Neuronal stem cell (in vitro differentiated cells): Measurements from ENCODE around the gene RNF214.

Experiments used
- DNase-seq: peaks from one replicate; pipeline ENCODE4 v3.0.0-alpha.2; 2013; ENCODE audit warnings: low spot score
- H2AFZ ChIP-seq: one replicate; pipeline ENCODE4 v1.6.1; 2013; ENCODE audit warnings: mild to moderate bottlenecking, low read length, inconsistent platforms
- H2AK5ac ChIP-seq: 2 replicates; pipeline ENCODE4 v1.6.1; 2013; ENCODE audit warnings: low read depth, mild to moderate bottlenecking, inconsistent platforms, low read length, moderate library complexity, mixed read lengths
- H2BK120ac ChIP-seq: 2 replicates; pipeline ENCODE4 v1.6.1; 2013; ENCODE audit warnings: low read depth, mild to moderate bottlenecking, inconsistent platforms, low read length, moderate library complexity, mixed read lengths
- H2BK12ac ChIP-seq: one replicate; pipeline ENCODE4 v1.6.1; 2013; ENCODE audit warnings: low read length, inconsistent platforms
- H2BK15ac ChIP-seq: 2 replicates; pipeline ENCODE4 v1.6.1; 2013; ENCODE audit warnings: mild to moderate bottlenecking, low read length, inconsistent platforms, mixed read lengths
- H2BK5ac ChIP-seq: one replicate; pipeline ENCODE4 v1.6.1; 2013; ENCODE audit warnings: inconsistent platforms, mild to moderate bottlenecking, low read length, moderate library complexity
- H3K14ac ChIP-seq: one replicate; pipeline ENCODE4 v1.6.1; 2013; ENCODE audit warnings: low read length, inconsistent platforms
- H3K18ac ChIP-seq: 2 replicates; pipeline ENCODE4 v1.6.1; 2013; ENCODE audit warnings: low read length, inconsistent platforms
- H3K23ac ChIP-seq: 2 replicates; pipeline ENCODE4 v1.6.1; 2013; ENCODE audit warnings: low read depth, mild to moderate bottlenecking, mixed read lengths, low read length, inconsistent platforms; ENCODE audit not compliant: poor library complexity
- H3K27ac ChIP-seq: replicated peaks from 3 replicates; pipeline ENCODE4 v1.5.1; 2013; ENCODE audit warnings: low read length, inconsistent platforms
- H3K27me3 ChIP-seq, 3 experiments: 2 replicates each; pipeline ENCODE4 v1.6.1; 2013; ENCODE audit warnings: low read length in 3 of 3, mild to moderate bottlenecking in 2 of 3, inconsistent platforms in 1 of 3, low read depth in 1 of 3, mixed read lengths in 1 of 3, moderate library complexity in 1 of 3; ENCODE audit not compliant: control insufficient read depth in 3 of 3, insufficient read depth in 3 of 3
- H3K36me3 ChIP-seq, 2 donors: replicated peaks in 1 of 2; 2 replicates each; pipeline ENCODE4 v1.6.1; 2013; ENCODE audit warnings: low read length in 2 of 2; ENCODE audit not compliant: control insufficient read depth in 2 of 2, insufficient read depth in 2 of 2
- H3K4ac ChIP-seq: 2 replicates; pipeline ENCODE4 v1.6.1; 2013; ENCODE audit warnings: inconsistent platforms, mild to moderate bottlenecking, low read length, moderate library complexity
- H3K4me1 ChIP-seq, 2 donors: 1 replicate in 1 of 2; 2 replicates in 1 of 2; pipeline ENCODE4 v1.6.1; 2013; ENCODE audit warnings: low read length in 2 of 2, low read depth in 1 of 2; ENCODE audit not compliant: control insufficient read depth in 2 of 2, insufficient read depth in 1 of 2
- H3K4me2 ChIP-seq: one replicate; pipeline ENCODE4 v1.6.1; 2013; ENCODE audit warnings: mild to moderate bottlenecking, low read length, inconsistent platforms; ENCODE audit not compliant: insufficient read depth, poor library complexity, severe bottlenecking
- H3K4me3 ChIP-seq, 2 donors: 2 replicates each; pipeline ENCODE4 v1.5.1; 2013; ENCODE audit warnings: low read length in 2 of 2, mild to moderate bottlenecking in 2 of 2, inconsistent platforms in 1 of 2, moderate library complexity in 1 of 2
- H3K79me1 ChIP-seq: one replicate; pipeline ENCODE4 v1.6.1; 2013; ENCODE audit warnings: low read depth, mild to moderate bottlenecking, inconsistent platforms, low read length, moderate library complexity
- H3K9ac ChIP-seq: one replicate; pipeline ENCODE4 v1.6.1; 2013; ENCODE audit warnings: mild to moderate bottlenecking, low read depth, low read length, inconsistent platforms; ENCODE audit not compliant: poor library complexity
- H3K9me3 ChIP-seq, 2 donors: replicated peaks in 1 of 2; 2 replicates each; pipeline versions ENCODE3 to v1.6.1; 2013; ENCODE audit warnings: low read length in 2 of 2, mild to moderate bottlenecking in 2 of 2, inconsistent platforms in 1 of 2, low read depth in 1 of 2, mixed read lengths in 1 of 2, moderate library complexity in 1 of 2; ENCODE audit not compliant: control insufficient read depth in 2 of 2, insufficient read depth in 1 of 2
- H4K8ac ChIP-seq: one replicate; pipeline ENCODE4 v1.6.1; 2013; ENCODE audit warnings: low read depth, mild to moderate bottlenecking, inconsistent platforms, low read length, moderate library complexity
- H4K91ac ChIP-seq: one replicate; pipeline ENCODE4 v1.6.1; 2013; ENCODE audit warnings: low read length, low read depth, mild to moderate bottlenecking, inconsistent platforms; ENCODE audit not compliant: poor library complexity
- WGBS, 2 donors: extraction: QIAGEN DNeasy Blood & Tissue Kit; methylation state at CpG; one replicate each; pipeline ENCODE4 v1.1.7; 2013; ENCODE audit warnings: missing lambda C conversion rate in 2 of 2, mixed read lengths in 1 of 2; ENCODE audit not compliant: insufficient read length in 2 of 2, insufficient replicate concordance in 1 of 2; ENCODE audit errors: extremely low coverage in 2 of 2; 5-methylcytosine and 5-hydroxymethylcytosine counted together

RNF214 gene

DNA sequence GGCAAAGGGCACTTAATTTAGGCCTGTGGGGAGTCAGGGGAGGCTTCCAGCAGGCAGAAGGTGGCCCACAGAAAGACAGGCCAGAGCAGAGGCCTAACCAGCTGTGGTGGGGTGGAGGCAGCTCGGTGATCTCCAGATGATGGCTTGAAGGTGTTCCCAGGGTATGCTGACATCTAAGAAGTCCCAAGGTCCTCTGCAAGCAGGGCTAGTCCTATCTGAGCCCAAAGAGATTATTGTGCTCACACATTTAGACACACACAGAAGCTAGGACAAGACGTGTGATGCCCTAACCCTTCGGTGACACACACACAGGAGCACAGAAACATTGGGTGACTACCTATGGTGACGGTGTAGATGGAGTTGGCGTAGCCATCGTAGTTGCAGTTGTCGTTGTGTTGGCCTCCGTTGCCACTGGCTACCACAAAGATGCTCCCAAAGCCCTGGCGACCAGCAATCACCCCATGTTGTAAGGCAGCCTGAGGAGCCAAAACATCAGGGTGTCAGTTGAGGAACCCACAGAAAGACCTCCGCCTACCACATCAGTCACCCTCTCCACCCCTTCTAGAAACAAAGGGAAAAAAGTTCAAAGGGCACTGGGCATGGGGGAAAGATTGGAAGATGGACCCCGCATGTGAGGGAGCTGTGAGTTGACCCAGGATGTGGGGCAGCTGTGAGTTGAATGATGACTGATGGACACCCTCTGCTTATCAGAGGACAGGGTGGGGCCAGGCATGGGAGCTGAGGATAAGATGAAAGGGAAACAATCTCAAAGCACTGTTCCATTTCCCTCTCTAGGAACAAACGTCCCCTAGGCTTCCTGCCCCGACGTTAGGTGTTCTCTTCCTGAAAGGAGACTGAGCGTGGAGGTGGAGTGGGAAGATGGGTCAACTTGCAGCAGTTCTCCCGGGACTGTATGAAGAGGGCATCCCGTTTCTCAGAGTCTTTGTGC lies 8.5 kb upstream of the RNF214 start:
- Histone ChIP-seq H2AFZ (no peak overlapping the region), H3K27me3 (no peaks in the 10 kb centered on the region), H2AK5ac (no peak overlapping the region), H2BK5ac (no peak overlapping the region), H4K91ac (no peak overlapping the region), H3K14ac (no peak overlapping the region), H3K4me3 (no peak overlapping the region), H3K79me1 (peaks cover 2% of the 10 kb centered on the region), H3K23ac (no peak overlapping the region), H3K9me3 (no peaks in the 10 kb centered on the region), H3K36me3 (peaks cover 32 to 81% of the 10 kb centered on the region in 2 donors), H3K27ac (no peak overlapping the region), H3K4me2 (no peak overlapping the region), H2BK15ac (no peak overlapping the region), H2BK120ac (no peak overlapping the region), H3K4ac (no peak overlapping the region), H3K18ac (no peak overlapping the region), H3K9ac (peak overlapping the region; percentile 60), H4K8ac (no peak overlapping the region), H3K4me1 (peaks cover 0 to 7% of the 10 kb centered on the region in 2 donors), H2BK12ac (no peak overlapping the region)
- no CpG with 5 or more reads among the region's 17 CpGs for WGBS, 2 donors
- no peak for DNase-seq

DNA sequence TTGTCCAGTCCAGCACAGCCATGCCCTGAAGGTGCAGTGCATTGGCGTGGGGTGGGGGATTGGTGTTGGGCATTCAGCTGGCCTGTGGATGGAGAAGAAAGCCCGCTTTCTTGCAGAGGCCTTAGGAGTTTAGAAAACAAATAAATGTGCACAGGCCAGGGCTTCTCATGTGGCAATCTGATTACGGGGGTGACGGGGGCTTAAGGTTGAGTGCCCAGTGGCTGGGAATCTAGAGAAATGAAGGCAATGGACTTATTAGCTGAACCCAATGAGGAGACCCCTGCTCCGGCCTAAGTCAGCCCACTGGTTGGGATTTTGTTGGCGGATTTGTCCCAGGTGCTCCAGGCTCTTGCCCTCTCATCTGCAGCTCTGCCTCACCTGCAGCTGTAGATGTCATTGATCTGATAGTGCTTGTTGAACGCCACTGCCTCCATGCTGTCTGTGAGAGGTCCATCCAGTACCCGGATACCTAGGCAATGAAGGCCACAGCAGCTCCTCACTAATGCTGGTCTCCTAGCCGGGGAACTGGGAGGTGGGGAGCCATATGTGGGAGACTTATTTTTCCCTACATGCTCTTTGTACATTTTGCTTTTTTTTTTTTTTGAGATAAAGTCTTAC lies 6.8 kb upstream of the RNF214 start:
- Histone ChIP-seq H3K18ac (no peak overlapping the region), H2AK5ac (no peak overlapping the region), H3K23ac (no peak overlapping the region), H2BK12ac (no peak overlapping the region), H3K4me1 (peaks cover 0 to 7% of the 10 kb centered on the region in 2 donors), H2BK120ac (no peak overlapping the region), H2AFZ (no peak overlapping the region), H3K4ac (no peak overlapping the region), H3K27me3 (no peaks in the 10 kb centered on the region), H2BK15ac (no peak overlapping the region), H2BK5ac (no peak overlapping the region), H3K14ac (no peak overlapping the region), H3K4me3 (no peak overlapping the region), H3K36me3 (peaks cover 29 to 72% of the 10 kb centered on the region in 2 donors), H4K8ac (no peak overlapping the region), H3K27ac (no peak overlapping the region), H3K4me2 (no peak overlapping the region), H4K91ac (no peak overlapping the region), H3K9me3 (no peaks in the 10 kb centered on the region), H3K79me1 (peaks cover 2% of the 10 kb centered on the region), H3K9ac (no peak overlapping the region)
- no peak for DNase-seq
- WGBS, 2 donors: no CpG with 5 or more reads among the region's 9 CpGs

DNA sequence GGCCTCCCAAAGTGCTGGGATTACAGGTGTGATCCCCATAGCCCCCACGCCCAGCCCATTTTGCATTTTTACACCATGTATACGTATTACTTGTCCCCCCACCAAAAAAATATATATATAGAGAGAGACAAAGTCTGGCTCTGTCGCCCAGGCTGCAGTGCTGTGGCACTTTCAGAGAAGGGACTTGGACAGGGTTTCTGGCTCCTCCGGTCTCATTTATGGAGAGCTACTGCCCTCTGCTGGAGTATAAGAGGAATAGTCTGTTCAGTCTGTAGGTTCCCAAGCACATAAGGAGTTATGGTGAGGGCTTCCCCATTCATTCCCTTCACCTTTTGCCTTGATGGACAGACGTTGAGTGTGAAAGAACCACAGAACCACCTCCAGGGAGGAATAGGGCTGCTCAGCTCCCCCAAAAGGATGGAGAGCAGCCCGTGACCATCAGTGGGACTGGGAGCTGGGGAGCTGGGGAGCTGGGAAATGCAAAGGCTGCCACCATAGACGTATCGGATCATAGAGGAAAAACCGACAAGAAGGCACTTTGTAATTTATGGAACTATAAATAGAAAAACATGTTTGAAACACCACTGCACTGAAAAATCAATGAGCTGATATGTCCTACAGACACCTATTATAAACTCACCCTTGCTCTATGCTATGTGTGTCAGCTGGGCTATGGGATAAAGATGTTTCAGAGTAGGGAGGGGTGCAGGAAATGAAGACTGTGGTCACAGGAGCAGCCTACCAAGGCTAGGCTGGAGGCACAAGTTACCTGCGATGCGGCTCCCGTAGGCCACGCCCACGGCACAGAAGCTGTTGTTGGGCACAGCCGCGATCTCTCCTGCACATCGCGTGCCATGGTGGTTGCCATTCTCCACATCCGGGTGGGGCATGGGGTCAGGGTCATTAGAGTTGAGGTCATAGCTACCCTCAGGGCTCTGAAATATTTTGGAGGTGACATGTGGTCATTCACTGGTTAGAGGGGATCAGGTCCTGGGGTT lies 5.8 kb upstream of the RNF214 start:
- H3K23ac ChIP-seq: no peak overlapping the region
- no peak overlapping the region for H4K91ac ChIP-seq
- H3K9me3 ChIP-seq: no peaks in the 10 kb centered on the region
- H2BK12ac ChIP-seq: no peak overlapping the region
- WGBS, 2 donors: no CpG with 5 or more reads among the region's 19 CpGs
- H3K18ac ChIP-seq: no peak overlapping the region
- no peak overlapping the region for H3K4me3 ChIP-seq
- no peaks in the 10 kb centered on the region for H3K27me3 ChIP-seq
- no peak overlapping the region for H2AFZ ChIP-seq
- H3K36me3 ChIP-seq: peaks cover 29 to 63% of the 10 kb centered on the region in 2 donors
- H4K8ac ChIP-seq: no peak overlapping the region
- H3K27ac ChIP-seq: no peak overlapping the region
- H3K4me2 ChIP-seq: no peak overlapping the region
- peaks cover 4 to 7% of the 10 kb centered on the region in 2 donors for H3K4me1 ChIP-seq
- peaks cover 2% of the 10 kb centered on the region for H3K79me1 ChIP-seq
- H2BK5ac ChIP-seq: no peak overlapping the region
- no peak overlapping the region for H3K9ac ChIP-seq
- no peak overlapping the region for H3K14ac ChIP-seq
- peak; percentile 75 for DNase-seq
- no peak overlapping the region for H3K4ac ChIP-seq
- no peak overlapping the region for H2BK120ac ChIP-seq
- no peak overlapping the region for H2AK5ac ChIP-seq
- no peak overlapping the region for H2BK15ac ChIP-seq
